Ammon's horn (tissue), 1 donor: ENCODE data around the gene SBF2.
"Not testable (repeated sequence)": the region's sequence is repeated elsewhere in the genome, so short reads cannot be mapped to it uniquely, and the experiment has no call there.

Source experiments
- DNase-seq: peaks from one replicate; pipeline ENCODE4 v3.0.0-alpha.2; 2016; ENCODE audit warnings: low spot score

SBF2 gene

DNA sequence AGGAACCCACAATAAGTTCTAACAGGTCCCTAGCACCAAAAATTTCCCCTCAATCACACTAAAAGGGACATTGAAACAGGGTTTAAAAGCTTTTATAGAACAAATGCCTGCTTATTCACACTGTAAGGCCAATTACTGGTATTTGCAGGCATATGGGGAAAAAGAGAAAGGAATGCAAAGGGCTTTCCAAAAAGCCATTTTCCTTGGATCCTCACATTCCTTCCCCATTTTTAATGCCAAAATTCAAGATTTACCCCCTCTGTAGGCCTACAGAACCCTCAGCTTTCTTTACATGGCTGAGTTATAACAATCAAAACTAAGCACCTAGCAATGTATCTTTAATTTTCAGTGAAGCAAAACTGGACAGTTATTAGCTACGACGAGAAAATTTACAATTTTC is 102.0 kb downstream of the SBF2 start:
- no peak for DNase-seq

DNA sequence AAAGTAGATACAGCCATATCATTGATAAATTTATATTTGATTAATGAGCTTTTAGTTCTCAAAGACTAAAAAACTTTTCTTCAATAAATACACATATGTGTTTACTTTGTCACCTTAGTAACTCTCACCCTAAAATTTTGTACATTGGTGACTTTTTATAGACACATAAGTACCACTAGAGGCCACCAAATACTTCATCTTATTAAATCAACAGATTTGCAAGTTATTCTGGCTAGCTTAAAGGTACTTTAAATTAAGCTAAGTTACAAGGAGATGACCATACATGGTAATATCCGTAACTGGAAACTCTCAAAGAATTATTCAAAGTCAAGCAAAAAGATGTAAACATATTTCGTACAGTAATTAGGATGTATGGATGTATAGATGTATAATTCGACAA is 112.2 kb downstream of the SBF2 start:
- no peak for DNase-seq

DNA sequence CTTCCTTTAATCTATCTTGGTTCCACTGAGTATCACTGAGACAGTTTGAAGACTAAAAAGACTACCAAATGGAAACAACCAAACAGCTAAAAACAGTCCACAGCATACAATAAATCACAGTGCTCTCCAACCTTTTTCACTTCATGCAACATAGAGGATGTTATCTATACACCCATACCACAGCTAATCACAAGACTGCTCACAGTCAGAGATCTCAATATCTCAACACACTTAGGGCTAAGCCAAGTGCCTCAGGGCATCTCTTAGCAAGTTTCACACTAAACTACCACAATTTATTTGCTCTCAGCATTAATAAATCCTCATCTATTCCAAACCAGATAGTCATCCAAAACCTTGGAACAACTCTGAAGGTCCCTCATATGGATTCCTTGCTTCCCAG is 129.4 kb downstream of the SBF2 start:
- DNase-seq = no peak

DNA sequence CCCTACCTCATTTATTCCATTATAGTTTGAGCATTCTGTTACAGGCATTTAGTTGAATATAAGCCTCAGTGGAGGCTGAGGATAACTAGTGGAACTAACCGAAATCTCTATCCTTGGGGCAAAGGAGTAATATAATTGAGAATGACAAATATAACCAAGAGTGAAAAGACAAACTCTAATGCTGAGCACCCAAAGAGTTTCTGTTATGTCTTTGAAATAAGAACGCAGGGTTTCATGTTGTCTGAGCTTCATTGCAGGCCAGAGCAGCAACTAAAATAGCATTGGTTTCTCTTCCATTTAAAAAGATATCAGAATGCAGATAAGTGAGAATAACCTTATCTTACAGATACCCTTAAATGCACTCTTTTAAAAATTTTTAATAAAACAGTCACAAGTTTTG is 131.8 kb downstream of the SBF2 start:
- no peak for DNase-seq

DNA sequence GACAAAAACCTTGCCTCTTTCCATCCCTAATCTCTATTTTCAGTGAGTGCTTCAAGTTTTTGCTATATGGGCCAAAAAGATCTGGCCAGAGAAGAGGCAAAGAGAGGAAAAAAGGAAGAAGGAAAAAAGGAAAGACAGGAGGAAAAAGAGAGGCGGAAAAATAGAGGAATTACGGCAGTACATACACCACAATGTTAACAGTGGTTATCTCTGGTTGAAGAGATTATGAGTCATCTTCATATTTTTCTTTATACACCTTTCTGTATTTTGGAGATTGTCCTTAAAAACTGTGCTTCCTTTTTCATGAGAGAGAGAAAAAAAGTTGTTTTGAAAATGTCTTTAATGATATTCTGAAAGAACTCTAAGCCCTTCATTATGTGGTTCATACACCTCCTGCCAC is 133.7 kb downstream of the SBF2 start:
- no peak for DNase-seq

DNA sequence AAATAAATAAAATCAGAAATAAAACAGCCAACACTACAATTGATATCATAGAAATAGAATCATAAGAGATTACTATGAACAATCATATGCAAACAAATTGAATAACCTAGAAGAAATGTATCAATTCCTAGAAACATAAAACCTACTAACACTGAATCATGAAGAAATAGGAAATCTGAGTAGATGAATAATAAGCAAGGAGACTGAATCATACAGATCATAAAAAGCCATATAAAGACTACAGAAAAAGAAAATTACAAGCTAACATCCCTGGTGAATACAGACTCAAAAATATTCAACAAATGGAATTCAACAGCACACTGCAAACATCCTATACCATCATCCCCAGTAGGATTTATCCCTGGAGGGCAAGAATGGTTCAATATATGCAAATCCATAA is 135.6 kb downstream of the SBF2 start:
- DNase-seq = no peak

DNA sequence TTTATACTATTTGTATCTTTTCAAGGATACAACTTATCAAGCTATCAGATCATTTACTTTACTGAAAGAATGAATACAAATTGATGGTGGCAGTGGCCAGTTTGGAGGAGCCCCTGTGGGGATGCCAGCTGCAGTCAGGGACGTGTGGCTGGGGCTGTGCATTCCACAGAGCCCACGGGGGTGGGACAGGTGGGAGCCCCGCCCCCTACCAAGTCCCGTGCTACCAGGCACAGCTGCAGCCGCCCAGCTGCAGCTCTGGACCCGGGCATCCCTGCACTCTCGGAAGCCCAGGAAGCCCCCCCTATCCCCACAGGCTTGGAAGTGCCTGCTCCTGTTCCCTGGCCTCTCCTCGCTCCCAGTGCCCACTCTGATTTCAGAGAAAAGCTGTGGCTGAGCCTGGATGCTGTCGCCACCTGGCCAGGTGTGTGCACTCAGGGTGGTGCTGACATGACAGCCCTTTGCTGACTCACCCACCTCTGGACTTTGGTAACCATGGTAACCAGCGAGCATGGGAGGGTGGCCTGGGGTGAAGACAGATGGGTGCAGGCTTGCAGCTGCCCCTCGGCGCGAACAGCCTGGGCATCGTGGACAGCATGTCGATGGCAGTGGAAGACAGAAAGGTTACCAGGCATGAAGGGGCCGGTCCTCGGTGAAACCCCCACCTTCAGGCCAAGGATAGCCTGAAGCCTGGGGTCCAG is 138.1 kb downstream of the SBF2 start:
- DNase-seq = no peak

DNA sequence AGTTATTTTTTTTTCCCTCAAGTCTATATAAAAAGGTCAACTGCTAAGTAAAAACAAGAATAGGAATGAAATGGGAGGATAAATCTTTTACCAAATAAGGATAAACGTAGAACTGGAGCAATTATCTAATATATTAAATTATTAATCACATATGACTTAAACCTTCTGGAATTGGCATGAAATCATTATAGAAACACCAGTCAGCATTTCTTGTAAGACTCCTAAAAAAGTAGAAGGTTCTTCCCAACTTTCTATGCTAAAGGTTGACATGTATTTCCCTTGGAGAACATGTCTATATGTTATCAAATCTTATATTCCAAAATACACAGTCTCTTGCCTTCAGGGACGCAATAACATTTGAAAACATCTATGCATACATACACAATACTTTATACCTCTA is 143.2 kb downstream of the SBF2 start:
- no peak for DNase-seq

DNA sequence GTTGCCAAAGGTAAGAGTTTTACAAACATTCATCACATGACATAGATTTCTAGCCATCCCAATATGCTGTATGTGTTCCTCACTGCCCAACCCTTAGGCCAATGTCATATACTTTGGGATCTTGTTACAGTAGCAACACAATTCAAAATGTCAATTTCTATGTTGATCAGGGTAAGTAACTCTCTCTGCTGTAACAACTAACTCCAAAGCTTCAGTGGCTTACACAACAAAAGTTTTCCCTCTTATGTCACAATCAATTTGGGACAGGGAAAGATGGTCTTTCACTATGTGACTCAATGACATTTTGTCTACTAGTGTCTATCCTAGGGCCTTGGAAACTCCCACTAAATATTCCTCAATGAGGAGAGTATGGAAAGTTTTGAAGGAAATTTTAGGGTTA is 144.5 kb downstream of the SBF2 start:
- DNase-seq = no peak

DNA sequence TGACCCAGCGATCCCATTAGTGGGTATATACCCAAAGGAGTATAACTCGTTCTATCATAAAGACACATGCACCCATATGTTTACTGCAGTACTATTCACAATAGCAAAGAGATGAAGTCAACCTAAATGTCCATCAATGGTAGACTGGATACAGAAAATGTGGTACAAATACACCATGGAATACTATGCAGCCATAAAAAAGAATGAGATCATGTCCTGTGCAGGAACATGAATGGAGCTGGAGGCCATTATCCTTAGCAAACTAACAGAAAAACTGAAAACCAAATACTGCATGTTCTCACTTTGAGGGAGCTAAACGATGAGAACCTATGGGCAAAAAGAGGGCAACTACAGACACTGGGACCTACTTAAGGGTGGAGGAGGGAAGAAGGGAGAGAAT is 146.8 kb downstream of the SBF2 start:
- no peak for DNase-seq

DNA sequence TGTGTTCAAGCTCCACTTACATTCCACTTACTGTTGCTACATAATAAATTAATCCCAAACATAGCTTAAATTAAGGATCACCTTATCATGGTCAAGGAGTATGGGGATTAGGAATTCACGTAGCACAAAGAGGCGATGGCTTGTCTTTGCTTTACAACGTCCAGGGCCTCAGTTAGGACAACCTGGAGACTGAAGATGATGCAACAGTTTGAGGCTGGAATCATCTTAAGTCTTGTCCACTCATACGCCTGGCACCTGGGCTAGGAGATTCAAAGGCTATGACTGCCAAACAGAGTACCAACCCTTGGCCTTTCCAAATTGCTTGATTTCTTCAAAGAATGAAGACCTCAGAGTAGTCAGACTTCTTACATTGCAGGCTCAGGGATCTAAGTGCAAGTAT is 149.1 kb downstream of the SBF2 start:
- no peak for DNase-seq

DNA sequence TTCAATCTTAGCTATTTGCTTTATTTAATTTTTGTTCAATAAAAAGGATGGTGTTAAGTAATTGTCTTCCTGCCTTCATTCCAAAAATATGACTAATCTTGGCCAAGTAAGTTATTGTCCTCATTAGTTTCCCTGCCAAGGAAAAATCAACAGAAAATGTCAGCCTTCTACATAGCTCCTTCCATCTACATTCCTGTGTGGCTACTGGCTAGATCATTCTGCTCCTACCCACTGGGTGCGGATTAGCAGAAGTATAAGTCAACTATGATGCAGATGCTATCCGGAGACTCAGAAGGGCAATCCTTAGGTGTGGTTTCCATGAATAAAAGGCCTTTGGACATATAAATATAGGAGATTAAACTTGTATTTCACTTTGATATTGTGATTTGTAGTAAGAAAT is 154.4 kb downstream of the SBF2 start:
- no peak for DNase-seq

DNA sequence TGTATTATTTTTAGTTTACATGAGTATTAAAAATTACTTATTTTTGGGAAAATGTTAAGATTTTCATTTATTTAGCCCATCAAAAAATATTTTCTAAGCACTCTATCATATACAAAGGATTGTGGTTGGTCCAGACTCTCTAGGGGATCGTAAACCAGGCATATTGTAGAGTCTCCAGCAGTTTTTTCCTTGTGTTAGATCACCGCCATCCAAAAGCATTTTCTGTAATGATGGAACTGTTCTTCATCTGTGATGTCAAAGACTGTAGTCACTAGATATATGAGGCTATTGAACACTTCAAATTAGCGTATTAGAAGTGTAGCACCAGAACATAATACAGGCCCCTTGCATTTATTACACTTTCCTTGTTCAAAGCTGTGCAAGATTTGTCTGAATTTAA is 154.9 kb downstream of the SBF2 start:
- no peak for DNase-seq

DNA sequence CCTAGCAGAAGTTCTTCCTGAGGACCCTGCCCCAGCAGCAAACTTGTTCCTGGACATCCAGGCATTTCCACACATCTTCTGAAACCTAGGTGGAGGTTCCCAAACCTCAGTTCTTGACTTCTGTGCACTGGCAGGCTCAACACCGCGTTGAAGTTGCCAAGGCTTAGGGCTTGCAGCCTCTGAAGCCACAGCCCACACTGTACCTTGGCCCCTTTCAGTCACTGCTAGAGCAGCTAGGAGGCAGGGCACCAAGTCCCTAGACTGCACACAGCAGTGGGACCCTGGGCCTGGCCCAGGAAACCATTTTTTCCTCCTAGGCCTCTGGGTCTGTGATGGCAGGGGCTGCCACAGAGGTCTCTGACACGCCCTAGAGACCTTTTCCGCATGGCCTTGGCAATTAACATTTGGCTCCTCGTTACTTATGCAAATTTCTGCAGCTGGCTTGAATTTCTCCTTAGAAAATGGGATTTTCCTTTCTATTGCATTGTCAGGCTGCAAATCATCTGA is 159.0 kb downstream of the SBF2 start:
- no peak for DNase-seq

DNA sequence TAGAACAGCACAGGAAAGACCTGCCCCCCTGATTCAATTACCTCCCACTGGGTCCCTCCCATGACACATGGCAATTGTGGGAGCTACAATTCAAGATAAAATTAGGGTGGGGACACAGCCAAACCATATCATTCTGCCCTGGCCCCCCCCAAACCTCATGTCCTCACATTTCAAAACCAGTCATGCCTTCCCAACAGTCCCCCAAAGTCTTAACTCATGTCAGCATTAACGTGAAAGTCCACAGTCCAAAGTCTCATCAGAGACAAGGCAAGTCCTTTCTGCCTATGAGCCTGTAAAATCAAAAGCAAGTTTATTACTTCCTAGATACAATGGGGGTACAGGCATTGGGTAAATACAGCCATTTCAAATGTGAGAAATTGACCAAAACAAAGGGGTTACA is 159.8 kb downstream of the SBF2 start:
- DNase-seq = not testable (repeated sequence)

DNA sequence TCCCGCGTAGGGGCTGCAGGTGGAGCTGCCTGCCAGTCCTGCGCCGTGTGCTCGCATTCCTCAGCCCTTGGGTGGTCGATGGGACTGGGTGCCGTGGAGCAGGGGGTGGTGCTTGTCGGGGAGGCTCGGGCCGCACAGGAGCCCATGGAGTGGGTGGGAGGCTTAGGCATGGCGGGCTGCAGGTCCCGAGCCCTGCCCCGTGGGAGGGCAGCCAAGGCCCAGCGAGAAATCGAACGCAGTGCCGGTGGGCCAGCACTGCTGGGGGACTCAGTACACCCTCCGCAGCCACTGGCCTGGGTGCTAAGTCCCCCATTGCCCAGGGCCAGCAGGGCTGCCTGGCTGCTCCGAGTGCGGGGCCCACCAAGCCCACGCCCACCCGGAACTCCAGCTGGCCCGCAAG is 160.8 kb downstream of the SBF2 start:
- not testable (repeated sequence) for DNase-seq

DNA sequence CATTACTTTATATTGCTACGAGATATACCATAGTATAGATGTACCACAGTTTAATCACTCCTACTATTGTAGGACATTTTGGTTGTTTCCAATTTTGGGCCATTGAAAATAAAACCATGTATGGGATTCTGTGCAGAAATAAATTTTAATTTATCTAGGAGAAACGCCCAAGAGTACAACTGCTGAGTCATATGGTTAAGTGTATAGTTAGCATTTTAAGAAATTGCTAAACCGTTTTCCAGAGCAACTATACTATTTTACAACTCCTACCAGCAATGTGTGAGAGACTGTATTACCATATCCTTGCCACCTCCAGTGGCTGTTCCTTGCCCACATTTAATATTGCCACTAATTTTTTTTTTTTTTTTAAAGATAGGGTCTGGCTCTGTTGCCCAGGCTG is 163.1 kb downstream of the SBF2 start:
- DNase-seq = no peak

DNA sequence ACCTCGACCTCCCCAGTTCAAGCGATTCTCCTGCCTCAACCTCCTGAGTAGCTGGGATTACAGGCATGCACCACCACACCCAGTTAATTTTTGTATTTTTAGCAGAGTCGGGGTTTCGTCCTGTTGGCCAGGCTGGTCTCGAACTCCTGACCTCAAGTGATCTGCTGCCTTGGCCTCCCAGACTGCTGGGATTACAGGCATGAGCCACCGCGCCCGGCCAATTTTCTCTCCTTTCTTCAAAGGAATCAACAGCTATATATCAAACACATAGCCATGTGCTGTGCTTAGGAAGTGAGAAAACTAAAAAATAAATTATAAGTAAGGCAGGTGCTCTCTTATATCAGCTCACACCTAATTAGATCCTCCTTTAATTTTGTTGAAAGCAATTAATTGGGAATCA is 164.8 kb downstream of the SBF2 start:
- not testable (repeated sequence) for DNase-seq

DNA sequence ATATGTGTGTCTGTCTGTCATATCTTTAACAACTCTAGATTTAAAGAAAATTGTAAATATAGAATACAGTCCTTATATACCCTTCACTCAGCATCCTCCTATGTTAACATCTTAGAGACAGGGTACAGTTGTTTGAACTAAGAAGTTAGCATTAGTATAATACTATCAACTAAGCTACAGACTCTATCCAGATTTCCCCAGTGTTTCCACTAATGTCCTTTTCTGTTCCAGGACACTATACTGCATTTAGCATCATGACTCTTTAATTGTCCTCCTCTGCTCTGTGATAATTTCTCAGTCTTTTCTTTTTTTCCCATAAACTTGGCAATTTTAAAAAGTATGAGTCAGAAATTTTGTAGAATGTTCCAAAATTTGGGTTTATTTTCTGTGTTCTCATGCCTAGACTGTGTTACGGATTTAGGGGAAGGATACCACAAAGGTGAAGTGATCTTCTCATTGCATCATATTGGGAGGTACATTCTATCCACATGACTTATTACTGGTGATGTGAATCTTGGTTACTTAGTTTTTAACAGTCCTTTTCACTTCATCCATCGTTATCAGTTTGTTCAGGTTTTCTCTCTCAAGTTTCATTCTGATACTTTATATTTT is 168.4 kb downstream of the SBF2 start:
- DNase-seq = no peak

DNA sequence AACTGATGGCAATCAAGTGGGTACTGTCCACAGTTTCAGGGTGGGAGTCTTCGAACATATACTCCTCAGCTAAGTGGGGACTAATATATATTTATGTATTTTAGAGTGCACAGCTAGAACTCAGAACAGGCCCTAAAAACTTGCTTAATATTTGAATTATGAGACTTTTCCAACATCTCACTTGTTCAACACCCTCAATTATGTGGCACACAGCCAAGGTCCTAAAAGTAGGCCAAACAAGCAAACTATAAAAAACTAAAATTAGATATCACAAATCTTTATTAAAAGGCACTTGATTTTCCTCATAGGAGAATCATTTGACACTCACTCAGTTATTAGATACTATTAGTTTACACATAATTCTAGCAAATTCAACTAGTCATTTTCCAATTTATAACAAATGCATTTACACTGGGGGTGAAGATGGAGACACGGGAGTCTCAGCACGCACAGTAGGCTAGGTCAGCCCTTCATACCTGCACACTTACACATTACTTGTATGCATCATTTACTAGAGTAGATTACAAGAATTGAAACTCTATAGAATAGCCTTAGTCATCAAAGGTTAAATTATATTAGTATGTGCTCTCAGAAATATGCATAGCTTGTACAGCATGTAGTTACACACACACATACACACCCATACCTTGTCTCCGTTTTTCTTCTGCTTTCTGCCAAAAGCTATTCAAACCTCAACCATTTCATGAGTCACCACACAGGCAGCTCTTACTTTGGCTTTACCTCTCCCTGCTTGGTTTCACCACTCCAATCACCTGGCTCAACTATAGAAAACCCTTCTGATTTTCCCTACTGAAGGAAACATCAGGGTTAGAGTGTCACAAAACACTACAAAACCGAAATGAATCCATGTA is 171.5 kb downstream of the SBF2 start:
- no peak for DNase-seq

DNA sequence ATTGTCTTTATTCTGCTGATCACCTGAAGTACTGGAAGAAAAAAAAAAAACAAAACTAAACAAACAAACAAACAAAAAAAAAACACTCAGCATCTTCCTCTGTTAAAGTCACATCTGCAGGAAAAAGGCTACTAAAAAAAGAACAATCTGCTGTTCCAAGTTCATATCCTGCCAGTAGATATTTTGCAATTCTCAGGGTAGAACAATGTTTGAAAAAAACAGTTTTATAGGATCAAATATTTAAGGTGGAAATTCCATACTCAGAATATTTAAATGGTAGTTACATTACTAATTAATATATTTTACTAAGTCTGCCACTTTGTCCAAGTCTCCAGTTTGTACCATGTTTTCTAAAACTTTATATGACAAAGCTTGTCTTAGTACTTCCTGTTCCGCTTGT is 175.2 kb downstream of the SBF2 start:
- no peak for DNase-seq

DNA sequence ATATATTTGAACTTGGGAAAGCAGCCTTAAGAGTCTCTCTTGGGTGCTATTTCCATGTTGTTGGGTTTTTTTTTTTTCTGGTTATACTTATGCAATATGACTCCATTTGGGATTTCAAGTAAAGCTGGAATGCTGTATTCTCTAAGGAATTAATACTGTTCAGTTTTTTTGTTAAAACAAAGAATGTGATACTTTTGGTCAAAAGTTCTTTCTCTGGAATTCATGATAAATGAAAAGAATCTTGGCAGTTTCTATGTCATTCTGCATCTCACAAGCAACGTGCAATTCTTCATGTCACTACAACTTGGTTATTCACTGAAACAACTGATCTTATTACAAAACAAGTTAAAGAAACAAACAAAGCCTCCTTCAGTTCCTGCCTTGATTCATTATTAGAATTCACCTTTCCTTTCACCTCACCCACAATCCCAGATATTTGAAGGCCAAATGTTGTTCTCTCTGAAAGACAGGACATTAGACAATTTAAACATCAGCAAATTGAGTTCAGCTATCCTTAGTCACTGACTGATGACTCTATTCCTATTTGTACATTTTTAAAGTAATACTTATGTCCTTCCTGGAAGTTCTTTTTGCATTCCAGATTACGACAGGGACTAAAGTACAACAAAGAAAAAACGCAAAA is 176.2 kb downstream of the SBF2 start:
- no peak for DNase-seq

DNA sequence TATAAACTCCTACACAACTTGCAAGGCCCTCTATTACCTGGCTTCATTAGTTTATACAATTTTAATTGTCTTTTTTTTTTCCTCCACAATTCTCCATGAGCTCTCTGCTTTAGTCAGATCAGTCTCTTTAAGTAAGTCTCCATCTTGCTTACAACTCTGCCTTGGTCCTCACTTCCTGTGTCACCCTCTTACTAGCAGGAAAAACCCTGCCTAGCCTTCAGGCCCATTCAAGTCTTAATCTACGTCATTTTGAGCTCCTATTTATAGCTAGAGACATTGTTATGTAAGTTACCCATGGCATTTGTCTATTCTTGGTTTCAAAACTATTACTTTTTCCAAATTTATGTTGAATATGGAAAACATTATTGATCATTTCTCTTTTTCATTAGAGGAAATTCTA is 177.4 kb downstream of the SBF2 start:
- DNase-seq = no peak
